Endometrium (tissue), 2 donors: ENCODE data around the gene UNK.
A peak's percentile ranks its signal among the peaks of the same experiment; 100 is the strongest.
"Not testable (repeated sequence)": the region's sequence is repeated elsewhere in the genome, so short reads cannot be mapped to it uniquely, and the experiment has no call there.

Experiments used
- FAIRE-seq: peaks from 2 replicates; lab custom pipeline; 2012; peaks lifted over from hg19 to GRCh38; lab: Jason Lieb, UNC
- donor health status: control.
- donor health status: control.

UNK gene

GRCh38 chr17:75850928-75851692 lies 66.5 kb downstream of the UNK start:
- FAIRE-seq, result no peak

DNA sequence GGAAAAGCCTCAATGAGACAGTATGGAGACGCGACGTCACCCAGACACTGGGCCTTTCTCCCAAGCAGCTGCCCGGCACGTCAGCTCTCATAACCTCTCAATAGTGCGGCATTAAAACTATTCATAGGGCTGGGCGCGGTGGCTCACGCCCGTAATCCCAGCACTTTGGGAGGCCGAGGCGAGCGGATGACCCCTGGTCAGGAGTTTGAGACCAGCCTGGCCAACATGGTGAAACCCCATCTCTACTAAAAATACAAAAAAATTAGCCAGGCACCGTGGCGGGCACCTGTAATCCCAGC lies 67.0 kb downstream of the UNK start:
- not testable (repeated sequence) for FAIRE-seq

GRCh38 chr17:75853433-75853832 lies 68.8 kb downstream of the UNK start:
- no peak for FAIRE-seq

DNA sequence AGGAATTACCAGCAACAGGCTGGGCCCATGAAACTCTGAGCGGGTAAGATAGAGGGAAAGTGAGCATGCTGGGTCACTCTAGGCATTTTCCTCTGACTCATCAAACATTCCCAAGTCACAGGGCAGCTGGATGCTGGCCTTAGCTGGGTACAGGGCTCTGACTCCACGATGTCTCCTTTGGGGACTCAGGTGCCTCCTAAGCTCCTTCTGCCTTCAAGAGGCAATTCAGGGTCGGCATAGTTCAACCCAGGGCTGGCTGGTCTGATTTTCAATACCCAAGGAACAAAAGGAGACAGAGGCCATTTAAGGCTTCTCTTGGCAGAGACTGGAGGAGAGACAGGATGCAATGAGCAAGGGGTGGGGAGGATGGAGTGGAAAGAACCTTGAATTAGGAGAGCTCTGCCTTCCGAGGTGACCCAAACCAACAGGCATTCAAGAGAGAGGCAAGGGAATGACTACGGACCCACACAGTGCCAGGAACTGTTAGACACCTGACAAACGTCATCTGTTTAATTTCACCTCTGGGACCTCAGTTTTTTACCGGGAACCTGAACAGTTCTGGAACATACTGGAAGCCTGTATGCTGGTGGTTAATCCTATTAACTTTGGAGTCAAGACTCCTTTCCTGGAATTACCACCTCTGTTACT lies 69.6 kb downstream of the UNK start:
- no peak for FAIRE-seq

DNA sequence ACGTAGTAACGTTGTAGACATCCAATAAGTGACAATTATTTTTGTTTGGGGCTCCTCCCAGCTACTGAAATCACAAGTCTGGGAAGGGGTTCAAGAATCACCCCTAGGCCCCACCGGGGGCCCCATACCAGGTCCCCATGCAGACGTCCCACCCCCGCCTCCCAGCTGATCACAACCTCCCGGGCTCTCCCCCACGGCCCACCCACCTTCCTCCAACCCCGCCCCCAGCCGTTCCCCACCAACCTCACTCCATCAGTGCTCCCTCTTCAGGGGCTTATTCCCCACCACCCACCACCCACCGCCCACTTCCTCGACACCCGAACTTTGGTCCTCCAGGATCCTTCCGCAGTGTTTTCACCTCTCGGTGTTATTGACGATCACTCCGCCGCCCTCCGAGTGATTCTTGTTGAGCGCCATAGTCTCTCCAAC lies 70.3 kb downstream of the UNK start:
- FAIRE-seq, result no peak

DNA sequence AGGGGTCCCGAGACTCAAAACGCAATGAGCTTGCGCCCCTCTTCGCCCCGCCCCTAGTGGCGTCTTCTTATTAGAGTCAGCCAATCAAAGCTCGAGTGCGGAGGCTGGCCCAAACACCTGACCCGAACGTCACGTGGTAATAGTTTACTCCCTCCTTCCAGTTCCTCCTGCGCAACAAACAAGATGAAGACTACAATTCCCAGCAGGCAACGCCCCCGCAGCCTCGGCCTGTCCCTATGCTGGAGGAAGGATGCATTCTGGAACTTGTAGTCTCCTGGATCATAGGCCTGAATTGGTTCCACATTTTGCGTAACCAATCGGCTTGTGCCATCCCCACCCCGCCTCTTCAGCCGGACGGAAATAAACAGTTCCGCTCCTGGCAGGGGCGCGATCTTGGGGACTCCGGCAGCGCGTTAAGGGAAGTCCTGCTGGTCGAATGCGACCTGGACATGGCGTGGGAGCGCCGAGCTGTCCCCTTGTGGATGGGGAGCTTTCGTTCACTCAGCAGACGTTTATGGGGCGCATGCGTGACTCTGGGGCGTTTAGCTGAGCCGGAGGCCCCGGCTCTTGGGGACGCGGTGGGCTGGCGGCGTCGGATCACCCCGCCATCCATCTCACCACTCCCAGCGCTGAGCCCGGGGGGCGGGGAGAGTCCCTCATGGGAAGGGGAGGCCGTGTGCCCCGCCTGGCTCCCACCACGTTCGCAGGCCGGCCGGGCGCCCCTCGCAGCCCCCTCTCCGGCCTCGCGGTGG lies 70.9 kb downstream of the UNK start, which contains the start of gene WBP2:
Gene WBP2, minus strand, starts transcription at position 26 of the 752 bp plus-strand sequence. CDS start 38 bp downstream, outside the sequence.
- FAIRE-seq, result peak; percentile 98

DNA sequence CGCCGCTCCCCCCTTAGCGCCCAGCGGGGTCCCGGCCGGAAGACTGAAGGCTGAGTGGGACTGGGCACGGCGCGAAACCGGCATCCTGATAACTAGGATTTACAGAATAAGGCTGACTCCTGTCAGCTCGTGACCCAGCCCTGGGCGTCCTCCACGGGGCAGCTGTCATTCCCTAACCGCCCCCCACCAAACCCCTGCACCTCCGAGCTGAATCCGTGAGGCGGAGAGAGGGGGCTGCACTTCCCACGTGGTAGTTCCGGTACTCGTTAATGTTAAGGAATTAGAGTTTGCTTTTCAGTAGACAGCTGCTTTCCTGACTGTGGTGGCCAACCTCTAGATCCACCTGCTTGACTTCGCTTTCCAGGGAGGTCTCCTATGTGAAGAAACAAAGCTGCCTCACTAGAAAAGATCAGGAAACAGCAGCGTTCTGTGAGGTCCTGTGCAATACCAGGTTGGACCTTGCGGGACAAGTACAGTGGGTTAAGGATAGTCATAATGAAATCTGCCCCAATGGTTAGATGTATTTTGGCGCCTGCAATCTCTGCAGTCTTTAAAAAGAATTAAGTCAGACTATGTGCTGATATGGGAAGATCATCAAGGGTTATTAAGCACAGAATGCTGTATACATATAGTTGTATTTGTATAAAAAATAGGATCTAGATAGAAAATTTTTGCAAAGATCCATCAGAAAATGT lies 71.6 kb downstream of the UNK start:
- no peak for FAIRE-seq

GRCh38 chr17:75859358-75859757 lies 74.8 kb downstream of the UNK start:
- not testable (repeated sequence) for FAIRE-seq

GRCh38 chr17:75861927-75862317 lies 77.3 kb downstream of the UNK start:
- no peak for FAIRE-seq

- FAIRE-seq, result peak; percentile 43
Measured at GRCh38 chr17:75864448-75864871, 79.9 kb downstream of the UNK start.

DNA sequence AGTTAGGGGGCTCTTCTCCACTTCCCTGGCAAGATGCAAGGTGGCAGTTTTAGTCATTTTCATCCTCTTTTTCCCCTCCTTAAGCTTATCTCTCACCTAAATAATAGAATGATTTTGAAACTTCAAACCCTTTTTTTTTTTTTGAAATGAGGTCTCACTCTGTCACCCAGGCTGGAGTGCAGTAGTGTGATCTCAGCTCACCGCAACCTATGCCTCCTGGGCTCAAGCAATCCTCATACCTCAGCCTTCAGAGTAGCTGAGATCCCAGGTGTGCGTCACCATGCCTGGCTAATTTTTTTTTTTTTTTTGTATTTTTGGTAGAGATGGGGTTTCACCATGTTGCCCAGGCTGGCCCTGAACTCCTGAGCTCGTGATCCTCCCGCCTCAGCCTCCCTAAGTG lies 80.3 kb downstream of the UNK start:
- not testable (repeated sequence) for FAIRE-seq

GRCh38 chr17:75865404-75866188 lies 81.0 kb downstream of the UNK start:
- not testable (repeated sequence) for FAIRE-seq

DNA sequence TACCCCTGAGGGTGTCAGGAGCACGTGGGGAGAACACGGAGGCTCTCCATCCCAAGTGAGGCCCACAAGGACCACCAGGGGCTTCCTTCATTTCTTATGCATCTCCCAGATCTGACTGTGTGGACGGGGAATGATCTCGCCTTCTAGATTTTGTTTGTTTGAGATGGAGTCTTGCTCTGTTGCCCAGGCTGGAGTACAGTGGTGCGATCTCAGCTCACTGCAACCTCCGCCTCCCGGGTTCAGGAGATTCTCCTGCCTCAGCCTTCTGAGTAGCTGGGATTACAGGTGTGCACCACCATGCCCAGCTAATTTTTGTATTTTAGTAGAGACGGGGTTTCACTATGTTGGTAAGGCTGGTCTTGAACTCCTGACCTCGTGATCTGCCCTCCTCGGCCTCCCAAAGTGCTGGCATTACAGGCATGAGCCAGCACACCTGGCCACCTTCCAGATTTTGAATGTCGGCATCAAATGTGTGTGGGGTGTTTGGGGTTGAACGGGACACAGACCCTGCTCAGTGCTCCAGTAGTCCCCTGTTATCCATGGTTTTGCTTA lies 84.2 kb downstream of the UNK start:
- FAIRE-seq, result not testable (repeated sequence)

DNA sequence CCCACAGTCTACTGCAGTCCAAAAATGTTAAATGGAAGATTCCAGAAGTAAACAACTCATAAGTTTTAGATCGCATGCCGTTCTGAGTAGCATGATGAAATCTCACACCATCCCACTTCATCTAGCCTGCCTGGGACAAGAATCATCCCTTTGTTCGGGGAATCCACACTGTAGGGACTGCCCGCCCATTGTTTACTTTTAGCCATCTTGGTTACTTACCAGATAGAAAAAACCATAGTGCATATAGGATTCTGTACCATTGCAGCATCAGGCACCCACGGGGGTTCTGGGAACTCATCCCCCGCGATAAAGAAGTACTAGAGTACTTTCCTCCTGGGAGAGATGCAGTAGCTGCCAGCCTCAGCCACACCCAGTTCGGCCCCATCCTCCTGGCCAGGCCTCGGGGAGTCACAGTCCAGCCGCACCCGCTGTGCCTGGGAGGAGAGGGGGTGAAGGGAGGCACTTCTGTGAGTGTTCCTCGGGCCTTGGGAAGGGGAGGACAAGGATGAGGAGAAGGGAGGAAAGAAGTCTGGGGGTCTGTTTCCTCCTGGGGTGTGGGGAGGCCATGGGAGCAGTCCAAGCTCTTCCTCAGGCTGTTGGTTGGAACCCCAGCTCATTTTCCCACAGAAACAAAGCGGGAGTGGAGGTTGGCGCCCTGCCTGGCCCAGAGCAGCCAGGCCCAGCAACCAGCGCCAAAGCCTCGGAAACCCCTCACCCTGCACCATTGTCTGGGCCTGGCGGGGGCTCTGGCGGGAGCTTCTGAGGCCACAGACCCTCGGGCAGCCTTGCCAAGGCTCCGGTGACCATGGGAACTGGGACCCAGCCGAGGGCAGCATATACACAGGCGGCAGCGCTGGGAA lies 84.9 kb downstream of the UNK start:
- no peak for FAIRE-seq

GRCh38 chr17:75870228-75870627 lies 85.6 kb downstream of the UNK start:
- FAIRE-seq, result not testable (repeated sequence)

DNA sequence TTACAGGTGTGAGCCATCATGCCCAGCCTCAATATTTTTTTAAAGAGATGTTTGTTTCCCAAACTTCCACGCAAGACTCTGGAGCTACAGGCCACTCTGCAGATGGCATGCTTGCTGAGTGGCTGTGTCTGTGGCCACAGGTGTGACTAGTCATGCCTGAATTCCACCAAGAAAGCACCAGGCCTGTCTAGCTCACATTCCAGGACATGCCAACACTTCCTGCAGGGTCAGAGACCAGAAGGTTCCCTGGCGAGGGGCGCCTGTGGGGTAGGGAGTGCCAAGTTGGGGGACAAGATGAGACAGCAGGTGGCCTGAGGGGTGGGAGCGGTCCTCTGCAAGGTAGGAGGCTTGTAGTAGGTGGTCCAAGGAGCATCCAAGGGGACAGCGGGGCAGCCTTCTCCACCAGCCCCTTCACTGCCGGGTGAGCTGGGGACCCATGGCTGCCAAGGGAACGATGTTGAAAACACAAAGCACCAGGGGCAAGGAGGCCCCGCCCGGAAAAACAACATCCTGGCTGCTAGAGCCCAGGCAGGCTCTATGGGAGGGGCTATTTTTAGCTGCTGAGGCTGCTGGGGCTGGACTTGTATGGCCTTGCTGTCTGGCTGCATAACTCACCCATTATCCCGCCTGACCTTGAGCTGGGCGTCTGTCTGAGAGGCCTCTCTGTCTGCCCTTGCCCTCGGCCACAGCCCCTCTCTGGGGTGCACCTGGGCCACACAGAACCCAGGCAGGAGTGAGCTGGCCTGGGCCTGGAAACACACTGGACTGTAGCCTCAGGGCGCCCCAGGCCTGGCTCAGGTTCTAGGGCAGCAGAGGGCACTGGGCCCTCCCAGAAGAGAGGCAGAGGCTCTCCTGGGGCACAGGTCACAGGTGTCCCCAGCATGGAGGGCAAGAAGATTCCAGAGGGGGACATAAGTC lies 88.1 kb downstream of the UNK start:
- no peak for FAIRE-seq

GRCh38 chr17:75873587-75874322 lies 89.1 kb downstream of the UNK start:
- no peak for FAIRE-seq
